NT2/D1 (cell line): ENCODE measurements around the gene ARIH2.

Experiments
- YY1 ChIP-seq: IDR thresholded peaks from 2 replicates; pipeline ENCODE4 v1.6.1; 2011; ENCODE audit not compliant: insufficient read length, insufficient read depth
- ZNF274 ChIP-seq: IDR thresholded peaks from 2 replicates; pipeline ENCODE4 v1.6.1; 2011; ENCODE audit warnings: mild to moderate bottlenecking, low read depth, low read length

DNA sequence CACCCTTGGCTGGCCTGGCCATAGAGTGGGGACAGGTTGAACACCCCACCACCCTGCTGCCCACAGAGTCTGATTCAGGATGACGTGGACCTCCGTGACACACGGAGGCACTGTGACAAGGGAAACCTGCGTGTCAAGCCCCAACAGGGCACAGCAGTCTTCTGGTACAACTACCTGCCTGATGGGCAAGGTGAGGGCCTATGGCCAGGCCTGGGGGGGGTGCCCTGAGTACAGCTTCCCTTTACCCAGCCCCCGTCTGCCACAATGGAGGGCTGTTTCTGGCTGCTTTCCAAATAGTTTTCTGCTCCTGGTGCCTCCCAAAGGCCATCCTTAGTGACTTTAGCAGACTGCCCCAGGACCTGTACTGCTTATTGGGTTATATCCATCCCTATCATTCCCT lies 87.4 kb downstream of the ARIH2 start:
- TF ChIP-seq ZNF274 (no peak), YY1 (no peak)
